22Rv1 (cell line): Measurements from ENCODE around the gene LIN7B.
A peak's percentile ranks its signal among the peaks of the same experiment; 100 is the strongest.

Experiments
- H3K27ac ChIP-seq: fragments of 450-650 bp; 2 replicates; pipeline ENCODE4 v1.5.1; 2017
- CTCF ChIP-seq: fragments of 450-650 bp; IDR thresholded peaks from 2 replicates; pipeline ENCODE4 v1.5.1; 2017; ENCODE audit warnings: mild to moderate bottlenecking
- ZFX ChIP-seq: fragments of 450-650 bp; IDR thresholded peaks from 2 replicates; pipeline ENCODE4 v1.6.1; 2017; ENCODE audit warnings: antibody characterized with exemption, borderline replicate concordance

Gene LIN7B

GRCh38 chr19:49118565-49119410 is 4.6 kb downstream of the LIN7B start, which contains the start of gene C19orf73:
Gene C19orf73, minus strand, starts transcription at chr19:49119143. Its CDS starts 121 bp downstream, at chr19:49119022.
- peak within 1 kb of the TSS; percentile 99 for H3K27ac ChIP-seq
- TF ChIP-seq ZFX (no peak), CTCF (peak; percentile 18; the same call in 1 of the 2 replicates)

GRCh38 chr19:49119411-49120324 is 5.5 kb downstream of the LIN7B start, which contains the start of gene PPFIA3:
Gene PPFIA3, plus strand, starts transcription at chr19:49119544. Its CDS starts 8,330 bp downstream, at chr19:49127874.
- TF ChIP-seq CTCF (no peak), ZFX (no peak)
- peak within 1 kb of the TSS; percentile 99 for H3K27ac ChIP-seq

GRCh38 chr19:49120325-49120683 is 6.1 kb downstream of the LIN7B start:
- no peak for TF ChIP-seq ZFX
- TF ChIP-seq CTCF = no peak
- H3K27ac ChIP-seq = peak overlapping the region; percentile 99

GRCh38 chr19:49120868-49121267 is 6.7 kb downstream of the LIN7B start:
- TF ChIP-seq CTCF = no peak
- no peak for TF ChIP-seq ZFX
- H3K27ac ChIP-seq = peak overlapping the region; percentile 99

- H3K27ac ChIP-seq = peak overlapping the region; percentile 99
Measured at GRCh38 chr19:49121841-49122240, 7.7 kb downstream of the LIN7B start.

- H3K27ac ChIP-seq = peak overlapping the region; percentile 99
Measured at GRCh38 chr19:49123285-49123684, 9.1 kb downstream of the LIN7B start.

- peak overlapping the region; percentile 99 for H3K27ac ChIP-seq
- no peak for TF ChIP-seq CTCF
- no peak for TF ChIP-seq ZFX
Measured at GRCh38 chr19:49125025-49125731, 11.0 kb downstream of the LIN7B start.
